H9 (cell line): Measurements from ENCODE around the gene MYL3. TPM values are rescaled to one million over a fixed set of nuclear protein-coding genes. Genes with fewer than 3 reads are reported as not detected.

Experiments used
- DNase-seq: peaks from one replicate; pipeline ENCODE4 v3.0.0-alpha.2; 2017
- H2AFZ ChIP-seq: one replicate; pipeline ENCODE4 v1.6.1; 2013; ENCODE audit warnings: mild to moderate bottlenecking, low read length, control low read depth, moderate library complexity
- H2AK5ac ChIP-seq: 2 replicates; pipeline ENCODE4 v1.6.1; 2013; ENCODE audit warnings: low read length, control low read depth, mixed read lengths; ENCODE audit not compliant: insufficient read length
- H2BK120ac ChIP-seq: one replicate; pipeline ENCODE4 v1.6.1; 2013; ENCODE audit warnings: low read depth, mild to moderate bottlenecking, low read length, control low read depth, inconsistent platforms; ENCODE audit not compliant: poor library complexity, severe bottlenecking
- H2BK12ac ChIP-seq: 2 replicates; pipeline ENCODE4 v1.6.1; 2013; ENCODE audit warnings: low read length, control low read depth, mixed read lengths, low read depth; ENCODE audit not compliant: insufficient read length
- H2BK15ac ChIP-seq: 2 replicates; pipeline ENCODE4 v1.6.1; 2013; ENCODE audit warnings: low read depth, low read length, control low read depth
- H2BK20ac ChIP-seq: one replicate; pipeline ENCODE4 v1.6.1; 2013; ENCODE audit warnings: low read depth, mild to moderate bottlenecking, low read length, control low read depth, inconsistent platforms; ENCODE audit not compliant: poor library complexity, severe bottlenecking
- H2BK5ac ChIP-seq: 2 replicates; pipeline ENCODE4 v1.6.1; 2013; ENCODE audit warnings: low read length, control low read depth, mixed read lengths; ENCODE audit not compliant: insufficient read length
- H3K14ac ChIP-seq: 2 replicates; pipeline ENCODE4 v1.6.1; 2013; ENCODE audit warnings: low read length, control low read depth; ENCODE audit not compliant: insufficient read depth
- H3K18ac ChIP-seq: 2 replicates; pipeline ENCODE4 v1.6.1; 2013; ENCODE audit warnings: low read depth, mild to moderate bottlenecking, mixed read lengths, low read length, control low read depth; ENCODE audit not compliant: insufficient read length
- H3K23ac ChIP-seq: 2 replicates; pipeline ENCODE4 v1.6.1; 2013; ENCODE audit warnings: low read length, control low read depth, mixed read lengths, low read depth; ENCODE audit not compliant: insufficient read length
- H3K23me2 ChIP-seq: 2 replicates; pipeline ENCODE4 v1.6.1; 2013; ENCODE audit warnings: low read depth, mild to moderate bottlenecking, mixed read lengths, low read length, control low read depth; ENCODE audit not compliant: insufficient read length, poor library complexity, severe bottlenecking
- H3K27ac ChIP-seq: 2 replicates; pipeline ENCODE4 v1.5.1; 2013; ENCODE audit warnings: low read length, control low read depth, mixed read lengths, low read depth; ENCODE audit not compliant: insufficient read length
- H3K27me3 ChIP-seq: 2 replicates; pipeline ENCODE4 v1.6.1; 2013; ENCODE audit warnings: low read length, control low read depth, inconsistent platforms; ENCODE audit not compliant: insufficient read depth
- H3K4ac ChIP-seq: 2 replicates; pipeline ENCODE4 v1.6.1; 2013; ENCODE audit warnings: low read depth, mild to moderate bottlenecking, control low read depth, inconsistent platforms, low read length, moderate library complexity
- H3K4me1 ChIP-seq: 2 replicates; pipeline ENCODE4 v1.6.1; 2013; ENCODE audit warnings: low read length, control low read depth, inconsistent platforms; ENCODE audit not compliant: insufficient read depth
- H3K4me2 ChIP-seq: 2 replicates; pipeline ENCODE4 v1.6.1; 2013; ENCODE audit warnings: low read length, control low read depth, mixed read lengths; ENCODE audit not compliant: insufficient read length, insufficient read depth
- H3K56ac ChIP-seq: 2 replicates; pipeline ENCODE4 v1.6.1; 2013; ENCODE audit warnings: low read depth, mild to moderate bottlenecking, mixed read lengths, low read length, control low read depth; ENCODE audit not compliant: insufficient read length
- H3K79me1 ChIP-seq: 2 replicates; pipeline ENCODE4 v1.6.1; 2013; ENCODE audit warnings: low read depth, mild to moderate bottlenecking, moderate library complexity, low read length, control low read depth, inconsistent platforms; ENCODE audit not compliant: insufficient read depth, poor library complexity, severe bottlenecking
- H3K79me2 ChIP-seq: 2 replicates; pipeline ENCODE4 v1.6.1; 2013; ENCODE audit warnings: low read length, control low read depth, inconsistent platforms; ENCODE audit not compliant: insufficient read depth
- H3K9ac ChIP-seq: 2 replicates; pipeline ENCODE4 v1.6.1; 2013; ENCODE audit warnings: low read length, control low read depth, mixed read lengths; ENCODE audit not compliant: insufficient read length; ENCODE audit errors: extremely low read depth
- H3K9me3 ChIP-seq: one replicate; pipeline ENCODE4 v1.6.1; 2013; ENCODE audit warnings: low read depth, low read length, inconsistent platforms; ENCODE audit not compliant: control insufficient read depth
- H3T11ph ChIP-seq: one replicate; pipeline ENCODE4 v1.6.1; 2013; ENCODE audit warnings: mild to moderate bottlenecking, low read length, control low read depth, inconsistent platforms
- H4K20me1 ChIP-seq: one replicate; pipeline ENCODE4 v1.6.1; 2013; ENCODE audit not compliant: control insufficient read depth, insufficient read length, insufficient read depth
- H4K5ac ChIP-seq: 2 replicates; pipeline ENCODE4 v1.6.1; 2013; ENCODE audit warnings: low read depth, mild to moderate bottlenecking, mixed read lengths, low read length, control low read depth; ENCODE audit not compliant: insufficient read length
- H4K8ac ChIP-seq: replicated peaks from 2 replicates; pipeline ENCODE4 v1.6.1; 2013; ENCODE audit warnings: low read length, control low read depth, mixed read lengths, low read depth; ENCODE audit not compliant: insufficient read length
- H4K91ac ChIP-seq: 2 replicates; pipeline ENCODE4 v1.6.1; 2013; ENCODE audit warnings: low read depth, mild to moderate bottlenecking, moderate library complexity, mixed read lengths, low read length, control low read depth; ENCODE audit not compliant: insufficient read length
- H3K27ac Mint-ChIP-seq, 3 experiments: 2 replicates in 2 of 3; 3 replicates in 1 of 3; pipeline ENCODE4 v1.8.0; 2020 to 2021; ENCODE audit warnings: mixed read lengths in 3 of 3, mild to moderate bottlenecking in 1 of 3, moderate library complexity in 1 of 3
- H3K27me3 Mint-ChIP-seq: 2 replicates; pipeline ENCODE4 v1.8.0; 2021; ENCODE audit warnings: low read depth, mild to moderate bottlenecking, moderate library complexity, mixed read lengths
- H3K36me3 Mint-ChIP-seq, 3 experiments: 2 replicates in 2 of 3; 3 replicates in 1 of 3; pipeline ENCODE4 v1.8.0; 2020 to 2021; ENCODE audit warnings: low read depth in 3 of 3, mixed read lengths in 3 of 3; ENCODE audit not compliant: insufficient read depth in 1 of 3
- H3K4me1 Mint-ChIP-seq, 2 experiments: 2 replicates each; pipeline ENCODE4 v1.8.0; 2020; ENCODE audit warnings: mixed read lengths in 2 of 2
- H3K4me3 Mint-ChIP-seq, 2 experiments: 2 replicates in 1 of 2; 3 replicates in 1 of 2; pipeline ENCODE4 v1.8.0; 2020 to 2021; ENCODE audit warnings: mild to moderate bottlenecking in 2 of 2, mixed read lengths in 2 of 2, moderate library complexity in 1 of 2
- H3K9me3 Mint-ChIP-seq, 2 experiments: 2 replicates in 1 of 2; 3 replicates in 1 of 2; pipeline ENCODE4 v1.8.0; 2020; ENCODE audit warnings: mild to moderate bottlenecking in 2 of 2, mixed read lengths in 2 of 2, moderate library complexity in 1 of 2
- CTCF ChIP-seq: fragments of 200-600 bp; sonication (generic); conservative IDR thresholded peaks from 3 replicates; pipeline ENCODE4 v1.8.0; 2021; ENCODE audit warnings: antibody characterized with exemption, mild to moderate bottlenecking
- WGBS: extraction: QIAGEN DNeasy Blood & Tissue Kit; methylation state at CpG from one replicate; pipeline ENCODE4 v1.1.7; 2013; ENCODE audit warnings: missing lambda C conversion rate, low lambda C conversion rate, mixed read lengths; ENCODE audit not compliant: insufficient read length; ENCODE audit errors: extremely low coverage; 5-methylcytosine and 5-hydroxymethylcytosine counted together
- total RNA-seq: library from RNA; stranded (reverse); gene quantifications from 2 replicates; pipeline ENCODE4 v1.2.1, GENCODE V29; 2021

Gene MYL3
- total RNA-seq, 1 experiment from 2014 or later = 0.24 TPM

GRCh38 chr3:46873521-46873920, 10.3 kb upstream of the MYL3 start:
- H4K8ac ChIP-seq = no peak overlapping the region

More at GRCh38 chr3:46873521-46873920, 10.3 kb upstream of the MYL3 start:
- Histone ChIP-seq H3K4me2 (no peak overlapping the region), H3K18ac (no peak overlapping the region), H2BK15ac (no peak overlapping the region), H3K79me2 (no peaks in the 10 kb centered on the region), H2BK120ac (no peak overlapping the region), H3K9me3 (no peaks in the 10 kb centered on the region), H3T11ph (no peak overlapping the region), H3K79me1 (no peaks in the 10 kb centered on the region), H2BK5ac (no peak overlapping the region), H2BK12ac (no peak overlapping the region), H3K27me3 (peaks cover 3% of the 10 kb centered on the region; the same call in 1 of the 2 replicates), H3K4ac (no peak overlapping the region), H4K91ac (no peak overlapping the region), H2AK5ac (no peak overlapping the region), H3K14ac (no peak overlapping the region), H3K56ac (no peak overlapping the region), H3K27ac (no peak overlapping the region), H4K5ac (no peak overlapping the region), H3K23ac (no peak overlapping the region), H4K20me1 (no peaks in the 10 kb centered on the region), H3K4me1 (no peaks in the 10 kb centered on the region), H3K9ac (no peak overlapping the region), H2BK20ac (no peak overlapping the region), H2AFZ (no peak overlapping the region), H3K23me2 (no peaks in the 10 kb centered on the region)
- H3K4me3 Mint-ChIP-seq = no peak overlapping the region
- H3K4me1 Mint-ChIP-seq = peaks cover 2 to 15% of the 10 kb centered on the region in 2 experiments
- H3K9me3 Mint-ChIP-seq = no peaks in the 10 kb centered on the region
- WGBS = no CpG with 5 or more reads among the region's 5 CpGs
- DNase-seq = no peak
- H3K27me3 Mint-ChIP-seq = peaks cover 95% of the 10 kb centered on the region
- TF ChIP-seq CTCF = no peak
- H3K36me3 Mint-ChIP-seq = no peaks in the 10 kb centered on the region
- H3K27ac Mint-ChIP-seq = no peak overlapping the region
